Endothelial cell of umbilical vein (primary cell): Measurements from ENCODE around the gene SFT2D3. TPM values are rescaled to one million over a fixed set of nuclear protein-coding genes. Genes with fewer than 3 reads are reported as not detected.

Experiments used
- BruUV-seq: library from RNA; stranded (reverse); fragments of 400-500 nt; replicated peaks from 2 replicates; lab custom pipeline; 2021; lab: Mats Ljungman, UMichigan
- CTCF ChIA-PET: fragments of 300-600, 350-600 bp; sonication (Branson Sonifier 250); formaldehyde crosslinking; loops from one replicate; lab custom pipeline; 2021; ENCODE audit warnings: antibody characterized with exemption, inconsistent platforms; lab: Charles Lee
- POLR2A ChIA-PET: fragments of 300-600, 350-600 bp; sonication (Branson Sonifier 250); formaldehyde crosslinking; loops from one replicate; lab custom pipeline; 2021; ENCODE audit warnings: antibody characterized with exemption, inconsistent platforms; lab: Charles Lee
- DNase-seq: peaks from one replicate; pipeline ENCODE4 v3.0.0-alpha.2; 2011; ENCODE audit warnings: low read depth, low spot score
- FAIRE-seq: peaks from 2 replicates; lab custom pipeline; 2011; peaks lifted over from hg19 to GRCh38; lab: Jason Lieb, UNC
- H2AFZ ChIP-seq: 2 replicates; pipeline ENCODE4 v1.6.0; 2012; ENCODE audit warnings: low read depth, low read length, control low read depth, inconsistent platforms
- H3K27ac ChIP-seq: 2 replicates; pipeline ENCODE4 v1.5.1; 2011; ENCODE audit warnings: low read depth, mild to moderate bottlenecking, control low read depth, low read length, moderate library complexity; ENCODE audit not compliant: insufficient read depth
- H3K27me3 ChIP-seq, 2 experiments: 2 replicates each; pipeline versions ENCODE4 v1.6.0 to v1.6.1; 2011; ENCODE audit warnings: low read length in 2 of 2, mixed read lengths in 1 of 2; ENCODE audit not compliant: control insufficient read depth in 2 of 2, insufficient read depth in 2 of 2
- H3K36me3 ChIP-seq, 2 experiments: 2 replicates in 1 of 2; 3 replicates in 1 of 2; pipeline ENCODE4 v1.5.1; 2011; ENCODE audit warnings: low read length in 2 of 2, mild to moderate bottlenecking in 1 of 2, moderate library complexity in 1 of 2; ENCODE audit not compliant: control insufficient read depth in 2 of 2, insufficient read depth in 2 of 2; ENCODE audit errors: extremely low read depth in 1 of 2
- H3K4me1 ChIP-seq: 3 replicates; pipeline ENCODE4 v1.5.1; 2011; ENCODE audit warnings: mild to moderate bottlenecking, low read length; ENCODE audit not compliant: control insufficient read depth, insufficient read depth; ENCODE audit errors: extremely low read depth
- H3K4me2 ChIP-seq: 2 replicates; pipeline ENCODE4 v1.6.1; 2011; ENCODE audit warnings: low read length, control low read depth, mixed read lengths; ENCODE audit not compliant: insufficient read depth
- H3K4me3 ChIP-seq, 3 experiments: fragments of 200-600 bp in 1 of 3; sonication (generic), shearing (Covaris generic) in 1 of 3; replicated peaks in 1 of 3; 2 replicates each; pipeline ENCODE4 v1.5.1; 2011 to 2016; ENCODE audit warnings: control low read depth in 3 of 3, low read length in 3 of 3, mild to moderate bottlenecking in 2 of 3, inconsistent platforms in 1 of 3, low read depth in 1 of 3, moderate library complexity in 1 of 3; ENCODE audit not compliant: insufficient read depth in 1 of 3
- H3K79me2 ChIP-seq: 2 replicates; pipeline ENCODE4 v1.6.0; 2012; ENCODE audit warnings: low read length, inconsistent platforms; ENCODE audit not compliant: control insufficient read depth, insufficient read depth
- H3K9ac ChIP-seq: replicated peaks from 2 replicates; pipeline ENCODE3; 2011; ENCODE audit warnings: low read length, control low read depth; ENCODE audit not compliant: insufficient read depth; ENCODE audit errors: extremely low read depth
- H3K9me1 ChIP-seq: replicated peaks from 3 replicates; pipeline ENCODE4 v1.6.0; 2011; ENCODE audit warnings: mild to moderate bottlenecking, low read length; ENCODE audit not compliant: control insufficient read depth, insufficient read depth; ENCODE audit errors: extremely low read depth
- H3K9me3 ChIP-seq: replicated peaks from 2 replicates; pipeline ENCODE4 v1.5.1; 2012; ENCODE audit warnings: low read length, inconsistent platforms; ENCODE audit not compliant: control insufficient read depth, insufficient read depth
- H4K20me1 ChIP-seq: replicated peaks from 2 replicates; pipeline ENCODE3; 2011; ENCODE audit warnings: mild to moderate bottlenecking, low read length; ENCODE audit not compliant: control insufficient read depth, insufficient read depth; ENCODE audit errors: extremely low read depth
- CTCF ChIP-seq, 2 donors: IDR thresholded peaks; 1 replicate in 1 of 2; 2 replicates in 1 of 2; pipeline ENCODE4 v1.5.1; 2011; ENCODE audit warnings: low read length in 2 of 2, mild to moderate bottlenecking in 2 of 2, moderate library complexity in 2 of 2, control low read depth in 1 of 2, inconsistent platforms in 1 of 2, low read depth in 1 of 2; ENCODE audit not compliant: insufficient read depth in 1 of 2; ENCODE audit errors: extremely low read depth in 1 of 2
- EZH2 ChIP-seq: IDR thresholded peaks from 2 replicates; pipeline ENCODE4 v1.6.1; 2012; ENCODE audit warnings: borderline replicate concordance, low read depth, mild to moderate bottlenecking, moderate library complexity, low read length, inconsistent platforms; ENCODE audit not compliant: severe bottlenecking
- FOS ChIP-seq: IDR thresholded peaks from 2 replicates; pipeline ENCODE4 v1.6.1; 2011; ENCODE audit warnings: mild to moderate bottlenecking, low read length, moderate library complexity, borderline replicate concordance; ENCODE audit not compliant: insufficient read depth
- GATA2 ChIP-seq: IDR thresholded peaks from 2 replicates; pipeline ENCODE4 v1.7.0; 2011; ENCODE audit warnings: low read depth, mild to moderate bottlenecking, moderate library complexity, mixed read lengths, low read length; ENCODE audit not compliant: insufficient read length, insufficient read depth
- JUN ChIP-seq: IDR thresholded peaks from 2 replicates; pipeline ENCODE4 v1.6.1; 2011; ENCODE audit warnings: borderline replicate concordance, low read depth; ENCODE audit not compliant: insufficient read length, insufficient read depth
- MAX ChIP-seq: IDR thresholded peaks from 2 replicates; pipeline ENCODE4 v1.6.1; 2011; ENCODE audit not compliant: insufficient read depth, insufficient read length
- MYC ChIP-seq: IDR thresholded peaks from one replicate; pipeline ENCODE4 v1.6.1; 2011; ENCODE audit warnings: mild to moderate bottlenecking, low read depth, low read length
- POLR2A ChIP-seq: IDR thresholded peaks from 2 replicates; pipeline ENCODE4 v1.6.1; 2012; ENCODE audit warnings: low read depth, mild to moderate bottlenecking, control low read depth, low read length
- POLR2AphosphoS5 ChIP-seq: IDR thresholded peaks from 2 replicates; pipeline ENCODE4 v1.6.1; 2012; ENCODE audit warnings: low read depth, mild to moderate bottlenecking, control low read depth, low read length, moderate library complexity; ENCODE audit not compliant: insufficient read depth
- dilution Hi-C: fragments of 300-500 bp; cut with MboI; formaldehyde crosslinking; loops from one replicate; pipeline ENCODE4 v1.15.0; 2019; ENCODE audit warnings: low sequenced_read_pairs; ENCODE audit not compliant: extremely low pct_ligation_motif_present
- intact Hi-C: fragments of 100-400 bp; cut with micrococcal nuclease; formaldehyde crosslinking; loops from one replicate; pipeline ENCODE4 v1.10.0; 2022
- polyA plus RNA-seq, 4 experiments: library from polyadenylated mRNA; depleted of rRNA in 3 of 4; stranded (reverse) in 3 of 4; unstranded in 1 of 4; fragments of >200 nt; gene quantifications; 2 replicates each; pipeline versions ENCODE4 v1.2.1 to v1.2.3, GENCODE V29; 2011 to 2012; ENCODE audit warnings: missing spikeins in 1 of 4
- total RNA-seq: library from RNA; stranded (reverse); gene quantifications from 2 replicates; pipeline ENCODE4 v1.2.3, GENCODE V29; 2021

Gene SFT2D3
- total and polyA plus RNA-seq, 2 donors (not counting 3 experiments of a cell fraction or from before 2014, with no cell fraction given) = 4.5 to 4.7 TPM

GRCh38 chr2:127665267-127665893, 35.9 kb upstream of the SFT2D3 start:
- Histone ChIP-seq H2AFZ (no peak overlapping the region), H3K27me3 (no peaks in the 10 kb centered on the region), H3K79me2 (no peaks in the 10 kb centered on the region), H3K4me1 (peaks cover 39% of the 10 kb centered on the region), H3K27ac (no peak overlapping the region), H3K9me1 (no peaks in the 10 kb centered on the region), H3K9me3 (no peaks in the 10 kb centered on the region), H3K36me3 (no peaks in the 10 kb centered on the region), H3K9ac (no peak overlapping the region), H3K4me3 (no peak overlapping the region), H4K20me1 (no peaks in the 10 kb centered on the region), H3K4me2 (no peak overlapping the region)
- TF ChIP-seq MYC (no peak), POLR2AphosphoS5 (no peak), CTCF (IDR thresholded peaks at IDR 0.05; ENCODE audit: extremely low read depth in 1 of 2, insufficient read depth in 1 of 2, low read depth in 1 of 2, low read length in 2 of 2) (no peak), JUN (no peak), FOS (no peak), POLR2A (no peak), EZH2 (no peak), MAX (no peak), GATA2 (no peak)
- FAIRE-seq (no peak), DNase-seq (no peak)
- dilution Hi-C loops (no loop called here), intact Hi-C loops (no loop called here)
- POLR2A ChIA-PET = no interaction called here
- no TSS peak for BruUV-seq
- CTCF ChIA-PET = interaction anchor here (1.6 to 6.9 kb wide), 4 partner anchors 10 to 74 kb away, joined by 5 to 37 read pairs (median 16); partner anchors contain the start of gene LIMS2
